ENCODE measurements around the gene DPF3. TPM values are rescaled to one million over a fixed set of nuclear protein-coding genes. Genes with fewer than 3 reads are reported as not detected.

The DPF3 gene
- total RNA-seq, 6 experiments from 2014 or later, result 1.2 to 5.7 (median 2.9) TPM

DNA sequence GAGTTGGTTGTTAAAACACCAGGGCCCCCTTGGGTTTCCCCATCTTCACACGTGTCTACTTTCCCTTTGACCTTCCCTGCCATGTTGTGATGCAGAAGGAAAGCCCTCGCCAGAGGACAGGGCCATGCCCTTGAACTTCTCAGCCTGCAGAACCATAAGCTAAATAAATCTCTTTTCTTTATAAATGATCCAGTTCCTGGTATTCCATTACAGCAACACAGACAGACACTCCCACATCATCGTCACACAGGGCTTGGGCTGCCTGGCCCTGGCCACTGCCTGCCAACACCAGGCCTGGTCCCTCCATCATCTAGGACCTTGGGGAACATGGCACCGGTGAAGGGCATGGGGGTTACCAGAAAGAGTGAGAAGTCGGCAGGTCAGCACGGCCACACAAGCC is 84.8 kb downstream of the DPF3 start:
- intact Hi-C loops (cut with DNase I), result loop anchor here in 1 of 2 donors (10.0 kb wide), 1 partner anchor 96 kb away; no protein-coding TSS in a partner anchor
- Histone ChIP-seq H3K9me3 (no peaks in the 10 kb centered on the region), H3K36me3 (no peaks in the 10 kb centered on the region), H3K27ac (no peak overlapping the region), H3K27me3 (no peaks in the 10 kb centered on the region), H3K4me3 (no peak overlapping the region), H3K4me1 (peaks cover 0 to 12% (median 4%) of the 10 kb centered on the region in 4 donors)
- no peak for ATAC-seq
- 77% methylated on average over 6 of the region's 6 CpGs for WGBS (ENCODE audit: insufficient coverage, low coverage, low lambda C conversion rate, missing lambda C conversion rate)
- no peak for DNase-seq
- TF ChIP-seq POLR2A (IDR thresholded peaks at IDR 0.05), result no peak
- TF ChIP-seq, protein P1, sequence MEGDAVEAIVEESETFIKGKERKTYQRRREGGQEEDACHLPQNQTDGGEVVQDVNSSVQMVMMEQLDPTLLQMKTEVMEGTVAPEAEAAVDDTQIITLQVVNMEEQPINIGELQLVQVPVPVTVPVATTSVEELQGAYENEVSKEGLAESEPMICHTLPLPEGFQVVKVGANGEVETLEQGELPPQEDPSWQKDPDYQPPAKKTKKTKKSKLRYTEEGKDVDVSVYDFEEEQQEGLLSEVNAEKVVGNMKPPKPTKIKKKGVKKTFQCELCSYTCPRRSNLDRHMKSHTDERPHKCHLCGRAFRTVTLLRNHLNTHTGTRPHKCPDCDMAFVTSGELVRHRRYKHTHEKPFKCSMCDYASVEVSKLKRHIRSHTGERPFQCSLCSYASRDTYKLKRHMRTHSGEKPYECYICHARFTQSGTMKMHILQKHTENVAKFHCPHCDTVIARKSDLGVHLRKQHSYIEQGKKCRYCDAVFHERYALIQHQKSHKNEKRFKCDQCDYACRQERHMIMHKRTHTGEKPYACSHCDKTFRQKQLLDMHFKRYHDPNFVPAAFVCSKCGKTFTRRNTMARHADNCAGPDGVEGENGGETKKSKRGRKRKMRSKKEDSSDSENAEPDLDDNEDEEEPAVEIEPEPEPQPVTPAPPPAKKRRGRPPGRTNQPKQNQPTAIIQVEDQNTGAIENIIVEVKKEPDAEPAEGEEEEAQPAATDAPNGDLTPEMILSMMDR (IDR thresholded peaks at IDR 0.05), result no peak

- DNase-seq, result no peak
- Histone ChIP-seq H3K36me3 (no peaks in the 10 kb centered on the region), H3K9me3 (no peaks in the 10 kb centered on the region), H3K4me1 (peaks cover 0 to 7% (median 3%) of the 10 kb centered on the region in 4 donors), H3K4me3 (no peak overlapping the region), H3K27me3 (no peaks in the 10 kb centered on the region), H3K27ac (no peak overlapping the region)
- TF ChIP-seq, protein P1 (IDR thresholded peaks at IDR 0.05), result no peak
- TF ChIP-seq POLR2A (IDR thresholded peaks at IDR 0.05), result no peak
- no peak for ATAC-seq
- WGBS (ENCODE audit: insufficient coverage, low coverage, low lambda C conversion rate, missing lambda C conversion rate), result 80% methylated on average over 3 of the region's 4 CpGs
- intact Hi-C loops (cut with DNase I), result loop anchor here in 1 of 2 donors (10.0 kb wide), 1 partner anchor 96 kb away; no protein-coding TSS in a partner anchor
Observed at GRCh38 chr14:72808564-72808963, 85.3 kb downstream of the DPF3 start.

DNA sequence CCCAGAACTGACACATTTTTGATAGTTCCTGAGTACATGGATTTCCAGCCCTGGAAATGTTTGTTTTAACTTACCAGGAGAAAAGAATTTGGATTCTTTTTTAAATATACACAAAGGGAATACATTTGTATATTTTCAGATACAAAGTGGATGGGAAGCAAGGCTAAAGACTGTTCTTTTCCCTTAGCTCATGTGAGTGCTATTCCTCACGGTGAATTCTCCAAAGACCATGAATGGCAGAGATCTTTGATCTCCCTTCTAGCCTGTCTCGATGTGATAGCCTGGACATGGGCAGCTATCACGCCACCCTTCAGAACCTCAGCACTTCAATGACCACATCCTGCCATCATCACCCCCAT is 91.3 kb downstream of the DPF3 start:
- intact Hi-C loops (cut with DNase I), result loop anchor here in 1 of 2 donors (10.0 kb wide), 1 partner anchor 102 kb away; no protein-coding TSS in a partner anchor
- Histone ChIP-seq H3K27me3 (no peaks in the 10 kb centered on the region), H3K27ac (no peak overlapping the region), H3K4me3 (no peak overlapping the region), H3K4me1 (no peaks in the 10 kb centered on the region), H3K36me3 (no peaks in the 10 kb centered on the region), H3K9me3 (no peaks in the 10 kb centered on the region)
- no peak for DNase-seq
- WGBS (ENCODE audit: insufficient coverage, low coverage, low lambda C conversion rate, missing lambda C conversion rate), result 93% methylated on average over 3 of the region's 3 CpGs
- no peak for ATAC-seq
- no peak for TF ChIP-seq POLR2A (IDR thresholded peaks at IDR 0.05)
- TF ChIP-seq, protein P1 (IDR thresholded peaks at IDR 0.05), result no peak

- H3K9me3 ChIP-seq, result no peaks in the 10 kb centered on the region
- H3K27ac ChIP-seq, result no peak overlapping the region
- WGBS (ENCODE audit: insufficient coverage, low coverage, low lambda C conversion rate, missing lambda C conversion rate), result no CpG with 5 or more reads among the region's 5 CpGs
- H3K27me3 ChIP-seq, result no peaks in the 10 kb centered on the region
- no peak for ATAC-seq
- TF ChIP-seq, protein P1 (IDR thresholded peaks at IDR 0.05), result no peak
- no peak for TF ChIP-seq POLR2A (IDR thresholded peaks at IDR 0.05)
- no peaks in the 10 kb centered on the region for H3K36me3 ChIP-seq
- H3K4me1 ChIP-seq, result no peaks in the 10 kb centered on the region
- intact Hi-C loops (cut with DNase I), result loop anchor here in 1 of 2 donors (10.0 kb wide), 1 partner anchor 103 kb away; no protein-coding TSS in a partner anchor
- no peak overlapping the region for H3K4me3 ChIP-seq
- no peak for DNase-seq
Observed at GRCh38 chr14:72801836-72802587, 91.9 kb downstream of the DPF3 start.

All from right lobe of liver (tissue), 6 donors.